Dermis blood vessel endothelial cell (primary cell): ENCODE results near the gene SLC25A6. TPM values are rescaled to one million over a fixed set of nuclear protein-coding genes. Genes with fewer than 3 reads are reported as not detected.
"Not testable (repeated sequence)": the region's sequence is repeated elsewhere in the genome, so short reads cannot be mapped to it uniquely, and the experiment has no call there.

ENCODE experiments used
- DNase-seq: peaks from one replicate; pipeline ENCODE4 v3.0.0; 2010
- total RNA-seq: library from RNA; depleted of rRNA; stranded (reverse); fragments of >200 nt; gene quantifications from 2 replicates; pipeline ENCODE4 v1.2.3, GENCODE V29; 2014

The SLC25A6 gene
- total RNA-seq, 1 donor from 2014 or later, result 131 TPM

DNA sequence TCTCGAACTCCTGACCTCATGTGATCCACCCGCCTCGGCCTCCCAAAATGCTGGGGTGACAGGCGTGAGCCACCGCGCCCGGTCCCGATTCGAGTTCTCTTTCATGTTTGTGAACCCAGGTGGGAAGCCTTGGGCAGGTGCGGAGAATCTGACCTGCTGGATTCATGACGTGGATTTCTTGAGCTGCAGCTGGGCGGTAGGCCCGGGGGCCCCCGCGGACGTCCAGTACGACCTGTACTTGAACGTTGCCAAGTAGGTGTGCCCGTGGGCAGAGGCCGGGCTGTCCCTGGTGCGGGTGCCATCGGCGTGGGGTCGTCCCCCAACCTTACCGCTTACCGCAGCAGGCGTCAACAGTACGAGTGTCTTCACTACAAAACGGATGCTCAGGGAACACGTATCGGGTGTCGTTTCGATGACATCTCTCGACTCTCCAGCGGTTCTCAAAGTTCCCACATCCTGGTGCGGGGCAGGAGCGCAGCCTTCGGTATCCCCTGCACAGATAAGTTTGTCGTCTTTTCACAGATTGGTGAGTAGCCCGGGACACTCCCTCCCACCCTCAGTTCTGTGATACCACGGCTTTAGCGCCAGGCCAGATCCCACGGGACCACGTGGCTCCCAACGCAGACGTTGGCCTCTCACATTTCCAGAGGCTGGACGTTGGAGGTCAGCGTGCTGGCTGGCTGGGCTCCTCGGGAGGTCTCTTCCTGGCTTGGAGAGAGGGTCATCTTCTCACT lies 39.8 kb downstream of the SLC25A6 start:
- DNase-seq, result no peak

DNA sequence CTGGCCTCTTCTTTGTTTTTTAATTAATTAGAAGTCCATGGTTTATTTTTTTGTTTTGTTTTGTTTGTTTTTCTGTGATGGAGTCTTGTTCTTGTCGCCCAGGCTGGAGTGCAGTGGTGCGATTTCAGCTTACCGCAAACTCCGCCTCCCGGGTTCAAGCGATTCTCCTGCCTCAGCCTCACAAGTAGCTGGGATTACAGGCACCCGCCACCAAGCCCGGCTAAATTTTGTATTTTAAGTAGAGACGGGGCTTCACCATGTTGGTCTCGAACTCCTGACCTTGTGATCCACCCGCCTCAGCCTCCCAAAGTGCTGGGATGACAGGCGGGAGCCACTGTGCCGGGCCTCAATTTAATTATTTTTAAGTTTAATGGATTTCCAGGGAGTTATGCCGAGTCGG lies 42.3 kb downstream of the SLC25A6 start:
- not testable (repeated sequence) for DNase-seq

DNA sequence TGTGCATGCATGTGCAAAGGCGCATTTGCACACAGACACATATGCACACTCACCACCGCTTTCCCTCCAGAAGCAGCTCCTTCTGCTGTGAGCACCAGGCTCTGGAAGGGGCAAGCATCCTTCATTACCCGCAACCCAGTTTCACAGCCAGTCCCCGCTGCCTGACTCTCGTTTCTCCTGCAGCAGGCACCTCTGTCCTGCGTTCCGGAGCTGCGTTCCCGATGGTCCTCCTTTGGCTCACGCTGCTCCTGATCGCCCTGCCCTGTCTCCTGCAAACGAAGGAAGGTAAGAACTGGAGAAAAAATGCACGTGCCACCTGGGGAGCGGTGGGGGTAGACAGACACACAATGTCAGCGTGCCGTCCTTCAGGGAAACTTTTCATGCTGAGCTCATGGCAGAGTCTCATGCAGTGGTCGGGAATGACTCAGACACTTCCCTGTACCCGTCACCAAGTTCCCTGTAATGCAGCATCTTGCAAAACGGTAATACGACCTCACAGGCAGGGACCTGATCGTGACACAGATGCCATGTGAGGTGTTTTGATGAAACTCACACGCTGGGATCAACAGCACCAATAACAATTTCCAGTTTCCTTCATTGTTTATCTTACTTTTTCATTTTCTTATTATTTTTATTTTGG lies 50.2 kb downstream of the SLC25A6 start:
- DNase-seq, result no peak

DNA sequence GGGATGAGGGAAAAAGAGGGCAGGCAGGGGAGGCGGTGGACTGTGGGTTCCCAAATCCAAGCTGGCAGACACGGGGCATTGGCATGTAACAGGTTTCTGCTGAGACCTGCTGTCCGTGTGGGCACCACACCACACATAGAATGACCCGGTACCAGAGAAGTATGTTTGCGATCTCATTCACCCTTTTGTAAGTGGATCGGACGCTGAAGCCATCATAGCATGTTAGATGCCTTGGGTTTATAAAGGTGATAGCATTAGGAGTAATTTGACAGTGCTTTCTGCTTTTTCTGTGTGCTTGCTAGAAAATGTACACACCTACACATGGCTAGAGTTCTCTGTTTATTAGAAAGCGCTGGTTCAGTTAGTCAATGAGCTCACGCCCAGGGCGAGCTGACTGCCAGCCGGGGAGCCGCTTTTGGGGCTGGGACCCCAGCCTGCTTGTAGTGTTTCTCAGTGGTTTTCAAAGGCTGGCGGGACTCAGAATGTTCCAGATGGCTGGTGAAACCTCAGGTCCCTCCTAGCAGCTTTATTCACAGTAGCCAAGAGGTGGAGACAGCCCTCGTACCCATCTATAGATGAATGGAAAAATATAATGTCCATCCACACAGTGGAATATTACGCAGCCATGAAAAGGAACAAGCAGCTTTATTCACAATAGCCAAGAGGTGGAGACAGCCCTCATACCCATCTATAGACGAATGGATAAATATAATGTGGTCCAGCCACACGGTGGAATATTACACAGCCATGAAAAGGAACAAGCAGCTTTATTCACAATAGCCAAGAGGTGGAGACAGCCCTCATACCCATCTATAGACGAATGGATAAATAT lies 54.7 kb downstream of the SLC25A6 start:
- peak; percentile 44 for DNase-seq

DNA sequence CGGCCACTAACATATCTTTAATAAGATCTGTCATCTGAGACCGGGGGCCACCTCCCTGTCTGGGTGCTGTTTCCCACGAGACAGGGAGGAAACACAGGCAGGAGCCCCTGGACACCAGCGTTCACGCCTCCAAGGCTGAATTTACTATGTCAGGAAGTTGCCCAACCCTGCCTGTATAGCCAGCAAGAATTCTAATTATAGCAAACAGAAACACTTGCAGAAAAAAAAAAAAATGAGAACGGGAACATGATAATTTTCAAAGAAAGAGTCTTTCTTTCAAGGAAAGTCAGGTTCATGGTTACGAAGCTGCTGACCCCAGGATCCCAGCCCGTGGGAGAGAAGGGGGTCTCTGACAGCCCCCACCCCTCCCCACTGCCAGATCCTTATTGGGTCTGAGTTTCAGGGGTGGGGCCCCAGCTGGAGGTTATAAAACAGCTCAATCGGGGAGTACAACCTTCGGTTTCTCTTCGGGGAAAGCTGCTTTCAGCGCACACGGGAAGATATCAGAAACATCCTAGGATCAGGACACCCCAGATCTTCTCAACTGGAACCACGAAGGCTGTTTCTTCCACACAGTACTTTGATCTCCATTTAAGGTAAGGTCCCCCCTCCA lies 55.5 kb downstream of the SLC25A6 start, which contains the start of gene IL3RA:
IL3RA (plus strand) TSS at position 455 of the 613 bp plus-strand sequence. CDS start 4,981 bp downstream, outside the sequence.
- peak; percentile 68 for DNase-seq

Other genes with a start within 250 kb of the SLC25A6 start
- gene CRLF2, start 179.5 kb downstream of the SLC25A6 start, total RNA-seq, result not detected in 2 replicates
- gene CSF2RA, start 123.3 kb downstream of the SLC25A6 start, total RNA-seq, result not detected in 2 replicates
- gene IL3RA, start 55.3 kb downstream of the SLC25A6 start, total RNA-seq, result 23.6 and 64.7 TPM in 2 replicates
- gene ASMTL, start 60.8 kb upstream of the SLC25A6 start, total RNA-seq, result 9.7 and 12.5 TPM in 2 replicates
- gene P2RY8, start 145.1 kb upstream of the SLC25A6 start, total RNA-seq, result 0.17 and 0.79 TPM in 2 replicates
- 33.0 and 36.1 TPM in 2 replicates for gene AKAP17A, start 199.5 kb upstream of the SLC25A6 start, total RNA-seq
- not detected in 2 replicates for gene ASMT, start 222.9 kb upstream of the SLC25A6 start, total RNA-seq